Heart left ventricle (tissue), 13 donors: ENCODE data around the gene ATP6V0A1.

Source experiments
- CTCF ChIP-seq, 12 donors: fragments of 200-600 bp; sonication (generic) in 4 of 12; IDR thresholded peaks; one replicate each; pipeline versions ENCODE4 v1.5.0 to v1.8.0; 2018 to 2022; ENCODE audit warnings: antibody characterized with exemption in 12 of 12, mild to moderate bottlenecking in 5 of 12
- POLR2A ChIP-seq, 2 donors: fragments of 450-650 bp; IDR thresholded peaks; one replicate each; pipeline ENCODE4 v1.6.1; 2017; ENCODE audit warnings: antibody characterized with exemption in 2 of 2, mild to moderate bottlenecking in 2 of 2, moderate library complexity in 2 of 2
- donor health status: ischemic (EF 13 %, LVEDD 7.1; RV severe dilation, severe dysfunction).
- donor health status: DM: no; HTN: yes; CAD: no.
- donor health status: DM: no; HTN: no; CAD: no.
- donor health status: ischemic (EF 25% LVEDD 6.9; RV normal size, moderate dysfunction).
- donor health status: ischemic (EF 25% LVEDD 5.7; RV mildly dilated, moderate dysfunction).
- donor health status: ischemic (EF 35%, LVEDD 5.7; RV mildly dilated, moderate dysfunction).
- donor health status: nonischemic (EF 11% LVEDD 7.7; RV severe dilation, severe dysfunction).
- donor health status: DM: yes; HTN: yes; CAD: no.
- donor health status: PGD.
- donor health status: ischemic (EF 29% LVEDD 5.4; RV normal size, mild dysfunction).
- donor health status: nonischemic (EF 23%, LVEDD 6.1; RV moderate dilation, normal function).

- no peak for TF ChIP-seq POLR2A (IDR thresholded peaks at IDR 0.05)
- no peak for TF ChIP-seq CTCF (IDR thresholded peaks at IDR 0.05)
Observed at GRCh38 chr17:42541041-42541833, 82.6 kb downstream of the ATP6V0A1 start.
